Upper lobe of left lung (tissue), 4 donors: Measurements from ENCODE around the gene TMEM269.

Experiments used
- EP300 ChIP-seq, 4 donors: sonication (generic); formaldehyde crosslinking; IDR thresholded peaks; one replicate each; pipeline ENCODE4 v1.5.1; 2017; ENCODE audit warnings: antibody characterized with exemption in 4 of 4, control low read depth in 2 of 4
- POLR2A ChIP-seq, 4 donors: fragments of 450-650 bp; IDR thresholded peaks; one replicate each; pipeline ENCODE4 v1.5.1; 2016 to 2017; ENCODE audit warnings: antibody characterized with exemption in 4 of 4, mild to moderate bottlenecking in 2 of 4
- POLR2AphosphoS5 ChIP-seq, 2 donors: sonication (generic); formaldehyde crosslinking; IDR thresholded peaks; one replicate each; pipeline ENCODE4 v1.5.1; 2017; ENCODE audit warnings: antibody characterized with exemption in 2 of 2
- TF ChIP-seq, protein P1 (sequence below), 6 experiments: fragments of 450-650 bp in 4 of 6; fragments of 200-600 bp in 2 of 6; sonication (generic) in 2 of 6; IDR thresholded peaks; one replicate each; pipeline ENCODE4 v1.5.1; 2016 to 2019; ENCODE audit warnings: antibody characterized with exemption in 6 of 6

DNA sequence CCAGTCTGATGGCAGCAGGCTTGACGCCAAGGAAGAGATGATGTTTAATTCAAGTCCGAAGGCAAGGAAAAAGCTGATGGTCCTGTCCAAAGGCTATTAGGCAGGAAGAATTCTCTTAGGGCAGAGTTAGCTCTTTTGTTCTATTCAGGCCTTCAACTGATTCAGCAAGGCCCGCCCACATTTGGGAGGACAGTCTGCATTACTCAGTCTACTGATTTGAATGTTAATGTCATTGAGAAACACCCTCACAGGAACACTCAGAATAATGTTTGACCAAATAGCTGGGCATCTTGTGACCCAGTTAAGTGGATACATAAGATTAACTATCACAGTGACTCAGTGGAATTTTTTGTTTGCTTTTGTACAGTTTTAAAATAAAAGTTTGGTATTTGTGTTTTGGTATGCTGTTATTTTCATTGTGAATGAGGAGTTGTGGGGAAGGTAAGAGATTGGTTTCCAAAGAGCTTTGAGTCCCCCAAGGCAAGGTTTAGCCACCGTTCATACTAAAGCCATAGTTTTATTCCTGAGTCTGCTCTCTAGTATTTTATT lies 59.9 kb downstream of the TMEM269 start:
- TF ChIP-seq, protein P1, sequence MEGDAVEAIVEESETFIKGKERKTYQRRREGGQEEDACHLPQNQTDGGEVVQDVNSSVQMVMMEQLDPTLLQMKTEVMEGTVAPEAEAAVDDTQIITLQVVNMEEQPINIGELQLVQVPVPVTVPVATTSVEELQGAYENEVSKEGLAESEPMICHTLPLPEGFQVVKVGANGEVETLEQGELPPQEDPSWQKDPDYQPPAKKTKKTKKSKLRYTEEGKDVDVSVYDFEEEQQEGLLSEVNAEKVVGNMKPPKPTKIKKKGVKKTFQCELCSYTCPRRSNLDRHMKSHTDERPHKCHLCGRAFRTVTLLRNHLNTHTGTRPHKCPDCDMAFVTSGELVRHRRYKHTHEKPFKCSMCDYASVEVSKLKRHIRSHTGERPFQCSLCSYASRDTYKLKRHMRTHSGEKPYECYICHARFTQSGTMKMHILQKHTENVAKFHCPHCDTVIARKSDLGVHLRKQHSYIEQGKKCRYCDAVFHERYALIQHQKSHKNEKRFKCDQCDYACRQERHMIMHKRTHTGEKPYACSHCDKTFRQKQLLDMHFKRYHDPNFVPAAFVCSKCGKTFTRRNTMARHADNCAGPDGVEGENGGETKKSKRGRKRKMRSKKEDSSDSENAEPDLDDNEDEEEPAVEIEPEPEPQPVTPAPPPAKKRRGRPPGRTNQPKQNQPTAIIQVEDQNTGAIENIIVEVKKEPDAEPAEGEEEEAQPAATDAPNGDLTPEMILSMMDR (IDR thresholded peaks at IDR 0.05): no peak
- TF ChIP-seq POLR2A (IDR thresholded peaks at IDR 0.05) (no peak), POLR2AphosphoS5 (IDR thresholded peaks at IDR 0.05) (no peak), EP300 (IDR thresholded peaks at IDR 0.05) (no peak)
